Measurements from ENCODE around the gene ASB5.
"Not testable (repeated sequence)": the region's sequence is repeated elsewhere in the genome, so short reads cannot be mapped to it uniquely, and the experiment has no call there.

The ASB5 gene

DNA sequence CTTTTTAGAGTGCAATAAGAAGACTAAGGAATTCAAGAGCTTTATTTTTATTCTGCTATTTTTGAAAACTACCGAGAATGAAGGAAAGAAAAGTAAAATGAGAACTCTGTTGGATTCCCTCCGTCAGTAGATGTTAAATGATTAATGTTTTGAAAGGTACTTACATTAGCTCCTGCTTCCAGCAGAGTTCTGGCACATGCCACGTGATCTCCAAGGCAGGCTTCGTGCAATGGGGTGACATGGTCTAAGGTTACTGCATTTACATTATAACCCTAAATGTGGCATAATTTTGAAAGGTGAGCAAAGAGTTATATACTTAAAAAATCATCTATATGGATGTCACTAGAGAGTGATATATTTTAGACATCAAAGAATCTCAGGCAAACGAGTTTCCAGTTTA, 46.9 kb downstream of the ASB5 start:
- DNase-seq (ENCODE audit: low spot score), result no peak

DNA sequence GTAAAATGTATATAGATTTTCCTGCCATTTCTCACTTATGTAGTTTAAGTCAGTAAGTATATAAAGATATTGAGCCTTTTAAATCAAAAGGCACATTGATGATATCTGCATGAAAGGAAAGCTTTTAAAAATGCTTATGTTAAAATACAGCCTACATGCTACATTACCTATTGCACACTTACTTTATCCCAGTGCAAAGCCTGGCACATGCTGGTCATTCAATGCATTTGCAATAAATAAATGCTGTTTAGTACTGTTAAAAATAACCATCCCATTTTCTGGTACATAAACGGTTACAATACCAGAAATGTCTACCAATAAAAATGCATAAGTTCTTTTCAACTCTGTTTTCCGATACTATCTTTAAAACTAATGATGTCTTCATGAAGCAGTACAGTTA, 51.5 kb downstream of the ASB5 start:
- DNase-seq (ENCODE audit: low spot score), result peak; percentile 3

DNA sequence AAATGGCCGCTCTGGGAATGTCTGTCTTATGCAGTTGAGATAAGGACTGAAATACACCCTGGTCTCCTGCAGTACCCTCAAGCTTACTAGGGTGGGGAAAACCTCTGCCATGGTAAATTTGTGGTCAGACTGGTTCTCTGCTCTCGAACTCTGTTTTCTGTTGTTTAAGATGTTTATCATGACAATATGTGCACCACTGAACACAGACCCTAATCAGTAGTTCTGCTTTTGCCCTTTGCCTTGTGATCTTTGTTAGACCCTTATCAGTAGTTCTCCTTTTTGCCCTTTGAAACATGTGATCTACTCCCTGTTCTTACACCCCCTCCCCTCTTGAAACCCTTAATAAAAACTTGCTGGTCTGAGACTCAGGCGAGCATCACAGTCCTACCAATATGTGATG, 56.7 kb downstream of the ASB5 start:
- DNase-seq (ENCODE audit: low spot score), result not testable (repeated sequence)

DNA sequence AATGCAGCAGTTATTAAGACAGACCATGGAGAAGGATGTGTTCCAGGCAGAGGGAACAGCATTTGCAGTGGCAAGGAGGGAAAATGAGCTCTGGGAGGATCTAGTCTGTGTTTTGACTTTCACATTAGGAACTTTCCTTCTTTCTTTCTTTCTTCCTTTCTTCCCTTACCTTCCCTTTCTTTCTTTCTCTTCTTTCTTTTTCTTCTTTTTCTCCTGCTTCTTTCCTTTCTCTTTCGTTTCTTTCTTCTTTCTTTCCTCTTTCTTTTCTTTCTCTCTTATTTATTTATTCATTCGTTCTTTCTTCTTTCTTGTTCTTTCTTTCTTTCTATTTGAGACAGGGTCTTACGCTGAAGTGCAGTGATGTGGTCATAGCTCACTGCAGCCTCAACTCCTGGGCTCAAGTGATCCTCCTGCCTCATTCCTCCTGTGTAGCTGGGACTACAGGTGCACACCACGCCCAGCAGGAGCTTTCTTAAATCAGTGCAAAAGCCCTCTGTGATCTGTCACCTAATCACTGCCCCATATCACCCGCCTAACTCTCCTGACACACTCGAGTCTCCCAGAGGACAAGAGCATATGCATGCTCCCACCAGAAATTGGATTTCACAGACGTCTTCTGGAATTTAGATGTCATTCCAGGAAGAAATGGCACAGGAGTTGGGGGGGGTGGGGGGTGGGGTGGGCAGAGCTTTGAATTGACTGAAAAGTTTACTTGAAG, 58.3 kb downstream of the ASB5 start:
- DNase-seq (ENCODE audit: low spot score), result no peak

DNA sequence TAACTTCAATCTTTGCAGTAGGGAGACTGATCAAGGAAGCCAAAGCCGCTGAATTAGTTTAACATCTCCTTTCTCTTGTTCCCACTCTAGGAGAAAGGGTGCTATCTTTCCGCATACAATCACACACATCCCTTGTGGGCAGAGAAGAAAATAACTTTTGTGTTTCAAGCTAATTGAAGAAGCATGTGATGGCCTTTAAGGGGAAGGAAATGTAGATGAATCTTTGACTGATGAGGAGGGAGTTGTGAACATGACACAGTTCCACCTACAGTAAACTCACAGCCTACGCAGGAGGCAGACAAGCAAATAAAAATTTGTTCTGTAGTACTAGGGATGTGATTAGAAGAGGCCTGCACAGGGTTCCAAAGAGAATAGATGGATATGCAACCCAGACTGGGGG, 58.9 kb downstream of the ASB5 start:
- no peak for DNase-seq (ENCODE audit: low spot score)

DNA sequence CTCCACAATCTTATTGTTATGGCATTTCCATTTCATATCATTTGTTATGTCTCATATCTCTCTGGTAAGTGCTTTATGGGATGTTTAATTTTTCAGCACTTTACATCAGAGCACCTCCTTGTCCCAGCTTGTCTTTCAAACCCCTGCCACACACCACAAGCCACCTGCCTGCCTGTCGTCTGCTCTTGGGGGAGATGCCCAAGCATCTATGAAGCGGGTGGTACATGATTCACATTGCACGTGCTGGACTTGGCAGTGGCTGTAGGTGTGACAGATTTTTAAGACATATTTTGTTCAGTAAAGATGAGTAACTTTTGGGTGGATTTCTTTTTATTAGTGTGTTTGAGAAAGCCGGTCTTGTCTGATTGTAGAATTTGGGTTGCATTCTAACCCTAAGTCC, 59.5 kb downstream of the ASB5 start:
- no peak for DNase-seq (ENCODE audit: low spot score)

DNA sequence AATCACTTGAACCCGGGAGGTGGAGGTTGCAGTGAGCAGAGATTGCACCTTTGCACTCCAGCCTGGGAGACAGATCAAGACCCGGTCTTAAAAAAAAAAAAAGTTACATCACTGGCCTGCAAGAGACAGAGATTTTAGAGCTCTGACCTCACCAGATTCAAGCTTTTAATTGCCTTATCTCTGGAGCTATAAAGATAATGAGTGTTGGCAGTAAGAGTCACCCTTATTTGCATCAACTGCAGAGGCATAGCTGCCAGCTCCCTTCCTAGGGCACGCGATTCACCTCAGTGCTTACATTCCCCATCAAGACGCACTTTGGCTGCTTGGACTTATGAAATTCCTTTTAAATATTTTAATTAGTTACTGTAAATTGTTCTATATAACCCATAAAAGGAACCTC, 61.2 kb downstream of the ASB5 start:
- DNase-seq (ENCODE audit: low spot score), result no peak

DNA sequence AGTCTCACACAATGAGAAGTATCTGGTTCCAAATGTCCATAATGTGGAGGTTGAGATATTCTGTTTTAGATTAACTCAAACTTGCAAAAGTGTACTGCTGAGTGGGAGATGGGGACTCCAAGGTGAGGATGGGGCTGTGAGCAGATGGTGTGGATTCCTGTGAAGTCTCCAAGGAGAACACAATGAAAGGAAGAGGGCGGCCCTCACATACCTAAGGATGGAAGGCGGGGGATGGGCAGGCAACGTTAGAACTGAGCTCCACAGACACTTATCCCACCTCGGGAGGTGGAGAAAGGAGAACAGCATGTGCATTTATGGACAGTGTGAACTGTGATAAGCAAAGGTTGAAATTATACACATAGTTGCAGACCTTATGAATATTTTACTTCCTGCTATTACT, 63.7 kb downstream of the ASB5 start:
- no peak for DNase-seq (ENCODE audit: low spot score)

DNA sequence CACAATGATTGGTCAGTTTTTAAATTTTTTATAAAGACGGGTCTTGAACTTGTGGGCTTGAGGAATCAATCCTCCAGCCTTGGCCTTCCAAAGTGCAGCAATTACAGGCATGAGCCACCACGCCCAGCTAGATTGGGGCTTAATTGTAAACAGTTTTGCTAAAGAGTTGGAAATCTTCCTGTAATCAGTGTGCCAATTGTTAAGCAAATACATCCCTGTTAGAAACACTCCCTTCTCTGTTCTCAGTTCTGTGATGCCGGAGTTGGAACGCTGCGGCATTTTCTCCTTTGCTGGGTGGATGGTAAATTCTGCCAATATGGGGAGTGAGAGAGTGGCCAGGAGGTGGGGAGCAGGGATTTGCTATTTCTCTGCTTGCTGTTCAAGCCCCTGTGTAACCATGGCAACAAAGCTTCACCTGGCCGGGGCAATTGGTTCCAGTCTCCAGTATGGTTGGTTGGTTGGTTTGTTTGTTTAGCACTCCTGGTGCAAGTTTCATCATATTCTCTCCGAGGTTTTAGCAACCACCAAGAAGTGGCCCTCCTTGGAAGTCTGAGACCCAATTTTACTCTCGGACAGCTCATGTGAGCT, 70.6 kb downstream of the ASB5 start:
- no peak for DNase-seq (ENCODE audit: low spot score)

DNA sequence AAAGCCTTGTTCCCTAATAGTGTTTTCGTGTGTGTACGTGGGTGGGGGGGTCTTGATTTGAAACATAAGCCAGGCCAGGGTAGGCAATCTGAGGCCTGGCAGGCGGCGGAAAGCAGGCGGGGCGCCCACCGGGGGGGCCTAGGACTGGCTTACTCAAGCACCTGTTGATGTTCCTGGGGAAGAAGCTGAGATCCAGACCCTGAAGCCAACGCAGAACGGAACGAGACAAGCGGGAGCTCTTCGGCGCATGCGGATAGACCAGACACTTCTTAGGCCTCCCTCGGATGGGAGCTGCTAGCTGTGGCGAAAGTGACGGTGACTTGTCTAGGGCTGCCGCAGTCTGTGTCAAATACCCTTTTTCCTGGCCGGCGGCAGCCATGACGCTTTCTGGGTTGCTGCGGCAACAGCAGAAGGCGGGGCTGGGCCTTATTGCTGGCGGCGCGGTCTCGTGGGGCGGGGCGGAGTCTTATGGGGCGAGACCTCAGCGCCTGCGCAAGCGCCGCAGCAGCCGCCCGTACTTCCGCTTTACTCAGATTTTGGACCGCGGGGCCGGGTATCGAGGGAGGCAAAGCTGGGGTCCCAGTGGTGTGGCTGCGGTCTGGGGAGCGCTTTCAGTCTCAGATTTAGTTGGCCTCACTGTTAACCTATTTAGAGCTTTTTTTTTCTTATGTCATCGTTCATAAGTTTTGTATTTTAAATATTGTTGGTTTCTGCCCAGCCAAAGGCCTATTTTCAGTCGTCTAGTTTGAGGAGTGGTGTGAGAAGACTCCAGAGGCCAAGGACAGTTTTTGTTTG, 73.6 kb downstream of the ASB5 start, which contains the start of gene SPATA4:
SPATA4 (minus strand) TSS at position 402 of the 795 bp plus-strand sequence; CDS start at position 379, 23 bp downstream.
- peak; percentile 90 for DNase-seq (ENCODE audit: low spot score)

DNA sequence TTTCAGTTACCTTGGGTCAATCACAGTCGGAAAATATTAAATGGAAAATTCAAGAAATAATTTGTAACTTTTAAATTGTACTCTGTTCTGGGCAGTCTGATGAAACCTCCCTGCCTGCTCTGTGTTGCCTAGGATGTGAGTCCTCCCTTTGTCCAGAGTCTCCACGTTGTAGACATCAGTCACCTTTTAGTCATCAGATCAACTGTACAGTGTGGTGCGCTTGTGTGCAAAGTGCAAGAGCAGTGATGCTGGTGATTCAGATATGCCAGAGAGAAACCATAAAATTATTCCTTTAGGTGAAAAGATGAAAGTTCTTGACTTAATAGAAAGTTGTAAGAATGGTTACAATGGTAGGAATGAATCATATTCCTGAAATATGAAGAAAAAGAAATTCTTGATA, 75.1 kb downstream of the ASB5 start:
- DNase-seq (ENCODE audit: low spot score), result no peak

DNA sequence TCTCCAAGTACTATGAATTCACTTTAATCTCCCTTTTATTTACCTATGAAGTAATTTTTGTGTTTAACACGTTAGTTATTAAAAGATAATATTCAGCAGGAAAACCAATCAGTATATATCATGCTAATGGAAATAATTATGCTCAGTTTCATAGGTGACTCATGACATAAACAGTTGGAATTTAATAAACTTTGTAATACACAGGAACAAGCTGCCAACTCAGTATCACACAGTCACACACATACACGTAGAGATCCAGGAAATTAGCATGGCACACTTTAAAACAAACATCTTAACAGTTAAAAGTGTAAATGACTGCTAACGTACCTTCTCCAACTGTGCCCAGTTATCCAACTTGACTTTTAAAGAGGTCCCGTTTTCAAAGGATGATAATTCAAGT, 75.9 kb downstream of the ASB5 start:
- DNase-seq (ENCODE audit: low spot score), result no peak

DNA sequence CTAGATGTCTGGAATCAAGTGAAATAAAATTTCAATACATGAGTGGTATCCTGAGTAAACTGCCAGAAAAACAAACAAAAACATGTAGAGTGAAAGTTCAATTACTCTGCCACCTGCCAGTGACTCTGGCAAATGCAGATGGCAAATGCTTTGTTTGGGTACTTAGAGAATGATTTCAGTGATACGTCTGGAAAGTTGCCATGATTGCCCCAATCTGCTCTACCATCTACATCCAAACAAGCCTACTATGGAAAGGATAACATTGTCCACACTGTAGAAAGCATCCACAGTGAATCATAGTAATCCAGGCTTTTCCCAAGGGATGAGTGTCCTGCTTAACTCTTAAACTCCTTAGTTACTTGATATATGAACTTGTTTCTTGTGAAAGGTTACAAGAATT, 77.0 kb downstream of the ASB5 start:
- no peak for DNase-seq (ENCODE audit: low spot score)

DNA sequence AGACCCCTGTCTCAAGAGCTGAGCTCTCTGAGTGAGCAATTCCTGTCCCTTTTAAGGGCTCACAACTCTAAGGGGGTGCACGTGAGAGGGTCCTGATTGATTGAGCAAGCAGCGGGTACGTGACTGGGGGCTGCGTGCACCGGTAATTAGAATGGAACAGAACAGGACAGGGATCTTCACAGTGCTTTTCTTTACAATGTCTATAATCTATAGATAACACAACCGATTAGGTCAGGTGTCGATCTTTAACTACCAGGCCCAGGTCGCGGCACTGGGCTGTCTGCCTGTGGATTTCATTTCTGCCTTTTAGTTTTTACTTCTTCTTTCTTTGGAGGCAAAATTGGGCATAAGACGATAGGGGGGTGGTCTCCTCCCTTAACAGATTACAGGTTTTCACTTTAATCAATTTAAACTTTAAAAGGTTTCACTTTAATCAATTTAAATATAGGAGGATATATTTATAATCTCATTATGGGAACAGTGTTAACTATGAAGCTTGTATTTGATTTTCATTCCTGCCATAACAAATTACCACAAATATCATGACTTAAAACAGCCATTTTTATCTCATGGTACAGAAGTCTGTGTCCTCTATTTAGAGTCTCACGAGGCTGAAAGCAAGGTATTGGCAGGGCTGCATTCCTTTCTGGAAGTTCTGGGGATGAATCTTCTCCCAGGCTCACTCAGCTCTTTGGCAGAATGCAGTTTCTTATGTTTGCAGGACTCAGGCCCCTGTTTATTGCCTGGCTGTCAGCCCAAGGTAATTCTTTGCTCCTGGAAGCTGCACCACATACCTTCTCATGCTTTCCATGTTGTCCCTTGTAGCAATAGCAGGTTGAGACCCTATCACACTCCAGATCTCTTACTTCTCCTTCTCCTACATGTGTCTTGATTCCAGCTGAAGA, 78.9 kb downstream of the ASB5 start:
- DNase-seq (ENCODE audit: low spot score), result no peak

DNA sequence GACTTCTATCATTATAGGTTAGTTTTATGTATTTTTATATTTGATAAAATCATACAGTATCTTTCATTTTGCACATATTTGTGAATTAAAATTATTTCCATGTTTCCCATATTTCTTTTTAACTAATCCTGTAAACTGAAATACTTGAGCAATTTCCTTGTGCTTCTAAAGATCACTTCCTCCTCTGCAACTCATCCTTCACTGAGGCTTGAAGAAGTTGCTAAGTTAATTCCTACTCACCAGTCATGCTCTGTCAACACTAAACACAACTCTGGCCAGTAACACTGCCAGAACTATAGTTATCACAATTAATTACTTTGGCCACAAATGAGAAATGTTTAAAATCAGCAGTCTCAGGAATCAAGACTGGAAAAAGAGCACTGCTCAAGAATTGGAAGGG, 80.4 kb downstream of the ASB5 start:
- no peak for DNase-seq (ENCODE audit: low spot score)

DNA sequence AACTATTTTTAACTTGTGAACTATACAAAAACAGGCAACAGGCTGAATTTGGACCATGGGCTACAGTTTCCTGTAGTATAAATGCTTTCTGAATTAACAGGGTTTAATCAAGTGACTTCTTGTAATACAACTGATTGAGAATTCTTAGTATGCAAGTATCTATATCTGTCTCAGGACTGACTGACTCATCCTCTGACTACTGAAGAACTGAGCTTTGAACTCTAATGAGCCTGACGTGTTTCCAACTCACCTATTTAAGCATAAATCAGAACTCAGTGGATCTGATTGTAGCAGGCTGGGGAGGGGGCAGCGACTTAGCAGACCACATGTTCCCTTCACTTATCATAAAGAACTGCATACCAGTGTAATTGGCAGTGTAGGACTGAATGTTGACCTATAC, 81.4 kb downstream of the ASB5 start:
- no peak for DNase-seq (ENCODE audit: low spot score)

DNA sequence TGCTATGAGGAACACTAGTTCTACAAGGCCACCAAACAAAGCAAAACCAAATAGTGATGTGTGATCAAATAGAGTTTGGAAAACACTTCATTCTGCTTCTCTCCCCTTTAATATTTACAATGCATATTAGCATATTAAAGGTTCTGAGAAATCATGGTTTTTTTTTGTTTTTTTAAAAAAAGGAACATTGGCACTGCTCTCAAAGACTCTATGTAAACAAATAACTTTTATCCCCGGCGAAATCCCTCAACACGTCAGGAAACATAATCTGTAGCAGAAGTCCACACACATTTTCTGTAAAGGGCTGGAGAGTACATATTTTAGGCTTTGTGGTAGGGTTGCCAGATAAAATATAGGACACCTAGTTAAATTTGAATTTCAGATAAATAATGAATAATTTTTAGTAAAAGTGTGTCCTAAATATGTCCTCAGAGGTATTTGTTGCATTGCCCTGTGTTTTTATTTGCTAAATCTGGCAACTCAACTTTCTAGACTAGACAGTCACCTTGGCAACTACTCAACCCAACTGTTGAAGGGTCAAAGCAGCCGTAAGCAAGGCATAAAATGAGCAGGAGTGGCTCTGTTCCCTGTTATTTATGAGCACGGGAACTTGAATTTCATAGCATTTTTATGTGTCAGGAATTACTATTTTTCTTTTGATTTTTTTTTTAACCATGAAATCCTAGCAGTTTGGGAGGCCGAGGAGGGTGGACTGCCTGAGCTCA, 82.2 kb downstream of the ASB5 start:
- DNase-seq (ENCODE audit: low spot score), result no peak

DNA sequence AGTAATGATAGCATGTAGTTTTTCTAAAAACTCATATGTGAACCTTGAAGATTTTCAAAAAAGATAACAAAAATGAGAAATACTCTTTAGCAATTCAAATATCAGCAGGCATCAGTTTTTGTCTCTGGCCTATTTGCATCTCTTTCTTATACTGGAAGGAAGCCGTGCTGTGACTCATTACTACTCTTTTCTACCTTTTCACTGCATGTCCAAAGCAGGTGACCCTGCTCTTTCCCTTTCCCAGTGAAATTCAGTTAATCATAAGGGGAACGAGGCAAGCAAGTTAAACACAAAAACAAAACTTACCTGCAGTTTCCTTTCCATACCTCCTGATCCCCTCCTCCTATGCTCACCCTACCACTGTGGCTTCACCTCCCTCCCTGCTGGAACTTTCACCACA, 83.0 kb downstream of the ASB5 start:
- DNase-seq (ENCODE audit: low spot score), result no peak

DNA sequence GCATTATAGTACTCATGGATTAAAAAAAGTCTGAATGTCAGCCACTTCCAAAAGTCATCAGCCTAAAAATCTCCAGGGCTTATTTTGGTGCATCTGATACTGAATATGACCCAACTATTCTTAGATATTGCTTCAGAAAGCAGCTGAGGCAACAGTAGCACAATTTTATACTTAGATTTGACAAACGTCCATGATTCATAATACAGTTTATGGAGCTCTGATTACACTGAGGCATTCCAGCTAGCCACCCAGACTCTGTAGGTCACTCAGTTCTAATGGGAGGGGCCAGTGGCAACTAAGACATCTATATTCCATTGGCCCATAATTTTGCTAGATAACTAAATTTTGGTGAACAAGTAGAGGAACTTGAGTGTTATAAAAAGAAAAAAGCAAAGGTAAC, 84.0 kb downstream of the ASB5 start:
- DNase-seq (ENCODE audit: low spot score), result no peak

Data from hematopoietic multipotent progenitor cell treated with erythropoietin and hydrocortisone succinate and interleukin-3 and kit ligand, for 15 days (in vitro differentiated cells).